Adipocyte (in vitro differentiated cells): ENCODE results near the gene GPRIN1.

Source experiments
- DNase-seq: peaks from one replicate; pipeline ENCODE4 v3.0.0-alpha.2; 2015; ENCODE audit warnings: low read depth
- H3K27me3 ChIP-seq: replicated peaks from 2 replicates; pipeline ENCODE4 v1.7.0; 2013; ENCODE audit warnings: mild to moderate bottlenecking, low read length, moderate library complexity; ENCODE audit not compliant: control insufficient read depth, insufficient read depth
- H3K36me3 ChIP-seq: 2 replicates; pipeline ENCODE4 v1.7.0; 2013; ENCODE audit warnings: low read length, mild to moderate bottlenecking, moderate library complexity; ENCODE audit not compliant: control insufficient read depth, insufficient read depth, severe bottlenecking
- H3K4me1 ChIP-seq: 2 replicates; pipeline ENCODE4 v1.7.0; 2013; ENCODE audit warnings: mild to moderate bottlenecking, low read length, moderate library complexity; ENCODE audit not compliant: control insufficient read depth, insufficient read depth
- H3K4me3 ChIP-seq: 2 replicates; pipeline ENCODE4 v1.7.0; 2013; ENCODE audit warnings: mild to moderate bottlenecking, low read length, moderate library complexity
- H3K9ac ChIP-seq: 2 replicates; pipeline ENCODE4 v1.7.0; 2013; ENCODE audit warnings: mild to moderate bottlenecking, low read length, moderate library complexity
- H3K9me3 ChIP-seq: 2 replicates; pipeline ENCODE4 v1.7.0; 2013; ENCODE audit warnings: mild to moderate bottlenecking, low read length, moderate library complexity; ENCODE audit not compliant: control insufficient read depth

Gene GPRIN1

GRCh38 chr5:176640616-176641015 lies 30.7 kb upstream of the GPRIN1 start:
- peaks cover 4% of the 10 kb centered on the region for H3K27me3 ChIP-seq
- H3K9me3 ChIP-seq = no peaks in the 10 kb centered on the region
- no peak for DNase-seq
- H3K9ac ChIP-seq = no peak overlapping the region
- H3K36me3 ChIP-seq = no peaks in the 10 kb centered on the region
- H3K4me3 ChIP-seq = no peak overlapping the region
- peaks cover 4% of the 10 kb centered on the region for H3K4me1 ChIP-seq

GRCh38 chr5:176639981-176640380 lies 30.0 kb upstream of the GPRIN1 start:
- Histone ChIP-seq H3K4me3 (no peak overlapping the region), H3K27me3 (peaks cover 8% of the 10 kb centered on the region)

GRCh38 chr5:176639208-176639607 lies 29.3 kb upstream of the GPRIN1 start:
- no peak for DNase-seq
- Histone ChIP-seq H3K4me1 (peaks cover 4% of the 10 kb centered on the region), H3K9me3 (no peaks in the 10 kb centered on the region), H3K36me3 (no peaks in the 10 kb centered on the region), H3K4me3 (no peak overlapping the region), H3K9ac (no peak overlapping the region), H3K27me3 (peaks cover 11% of the 10 kb centered on the region)

More at GRCh38 chr5:176639981-176640380, 30.0 kb upstream of the GPRIN1 start:
- DNase-seq = peak; percentile 20
- no peaks in the 10 kb centered on the region for H3K9me3 ChIP-seq
- H3K4me1 ChIP-seq = peaks cover 4% of the 10 kb centered on the region
- no peak overlapping the region for H3K9ac ChIP-seq
- no peaks in the 10 kb centered on the region for H3K36me3 ChIP-seq

GRCh38 chr5:176638437-176638836 lies 28.5 kb upstream of the GPRIN1 start:
- Histone ChIP-seq H3K36me3 (no peaks in the 10 kb centered on the region), H3K9ac (no peak overlapping the region), H3K9me3 (no peaks in the 10 kb centered on the region), H3K4me1 (peaks cover 4% of the 10 kb centered on the region), H3K4me3 (no peak overlapping the region), H3K27me3 (peaks cover 18% of the 10 kb centered on the region)
- no peak for DNase-seq

GRCh38 chr5:176637556-176637955 lies 27.6 kb upstream of the GPRIN1 start:
- H3K27me3 ChIP-seq = peaks cover 27% of the 10 kb centered on the region
- DNase-seq = no peak
- no peak overlapping the region for H3K4me3 ChIP-seq

DNA sequence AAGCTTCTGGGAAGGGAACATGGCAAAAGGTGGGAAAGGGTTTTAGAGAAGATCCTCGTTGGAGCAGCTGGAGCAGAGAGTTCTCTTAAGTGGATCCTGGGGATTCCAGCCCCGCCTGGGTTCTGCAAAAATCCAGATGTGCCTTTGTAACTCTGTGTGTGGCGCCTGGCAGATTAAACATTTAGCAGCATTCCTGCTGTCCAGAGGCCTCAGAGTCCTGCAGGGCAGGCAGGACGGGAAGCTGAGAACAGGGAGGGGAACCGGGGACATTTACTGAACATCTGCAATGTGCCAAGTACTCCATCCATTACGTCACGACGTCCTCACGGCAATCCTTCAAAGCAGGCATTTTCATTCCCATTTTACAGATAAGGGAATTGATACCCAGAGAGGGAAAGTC lies 26.5 kb upstream of the GPRIN1 start:
- Histone ChIP-seq H3K9ac (no peak overlapping the region), H3K9me3 (no peaks in the 10 kb centered on the region), H3K27me3 (peaks cover 38% of the 10 kb centered on the region), H3K4me3 (no peak overlapping the region), H3K4me1 (peaks cover 4% of the 10 kb centered on the region), H3K36me3 (no peaks in the 10 kb centered on the region)
- peak; percentile 24 for DNase-seq

More at GRCh38 chr5:176637556-176637955, 27.6 kb upstream of the GPRIN1 start:
- Histone ChIP-seq H3K36me3 (no peaks in the 10 kb centered on the region), H3K4me1 (peaks cover 4% of the 10 kb centered on the region), H3K9me3 (no peaks in the 10 kb centered on the region), H3K9ac (no peak overlapping the region)

DNA sequence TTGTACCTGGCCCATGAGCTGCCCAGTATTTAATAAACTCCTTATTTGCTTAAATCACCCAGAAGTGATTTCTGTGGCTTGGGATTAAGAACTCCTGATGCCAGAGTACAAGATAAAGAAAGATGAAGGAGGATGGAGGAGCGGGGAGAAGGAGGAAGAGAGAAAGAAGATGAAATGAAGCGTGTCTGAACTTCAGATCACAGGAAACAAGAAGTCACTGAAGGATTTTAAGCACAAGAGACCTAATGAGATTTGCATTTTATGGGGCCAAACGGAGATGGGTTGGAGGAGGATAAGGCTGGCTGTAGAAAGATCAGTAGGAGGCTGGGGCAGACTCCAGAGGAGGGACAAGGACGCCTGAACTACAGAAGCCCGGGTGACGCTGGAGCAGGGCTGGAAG lies 23.6 kb upstream of the GPRIN1 start:
- Histone ChIP-seq H3K27me3 (peaks cover 54% of the 10 kb centered on the region), H3K4me3 (no peak overlapping the region), H3K4me1 (peaks cover 6% of the 10 kb centered on the region)

GRCh38 chr5:176632745-176633144 lies 22.8 kb upstream of the GPRIN1 start:
- H3K27me3 ChIP-seq = peaks cover 58% of the 10 kb centered on the region
- H3K36me3 ChIP-seq = no peaks in the 10 kb centered on the region
- H3K9ac ChIP-seq = no peak overlapping the region
- H3K9me3 ChIP-seq = no peaks in the 10 kb centered on the region
- no peak for DNase-seq
- H3K4me3 ChIP-seq = no peak overlapping the region
- H3K4me1 ChIP-seq = peaks cover 6% of the 10 kb centered on the region

More for the DNA sequence above, 23.6 kb upstream of the GPRIN1 start:
- no peak for DNase-seq
- Histone ChIP-seq H3K9me3 (no peaks in the 10 kb centered on the region), H3K36me3 (no peaks in the 10 kb centered on the region), H3K9ac (no peak overlapping the region)

DNA sequence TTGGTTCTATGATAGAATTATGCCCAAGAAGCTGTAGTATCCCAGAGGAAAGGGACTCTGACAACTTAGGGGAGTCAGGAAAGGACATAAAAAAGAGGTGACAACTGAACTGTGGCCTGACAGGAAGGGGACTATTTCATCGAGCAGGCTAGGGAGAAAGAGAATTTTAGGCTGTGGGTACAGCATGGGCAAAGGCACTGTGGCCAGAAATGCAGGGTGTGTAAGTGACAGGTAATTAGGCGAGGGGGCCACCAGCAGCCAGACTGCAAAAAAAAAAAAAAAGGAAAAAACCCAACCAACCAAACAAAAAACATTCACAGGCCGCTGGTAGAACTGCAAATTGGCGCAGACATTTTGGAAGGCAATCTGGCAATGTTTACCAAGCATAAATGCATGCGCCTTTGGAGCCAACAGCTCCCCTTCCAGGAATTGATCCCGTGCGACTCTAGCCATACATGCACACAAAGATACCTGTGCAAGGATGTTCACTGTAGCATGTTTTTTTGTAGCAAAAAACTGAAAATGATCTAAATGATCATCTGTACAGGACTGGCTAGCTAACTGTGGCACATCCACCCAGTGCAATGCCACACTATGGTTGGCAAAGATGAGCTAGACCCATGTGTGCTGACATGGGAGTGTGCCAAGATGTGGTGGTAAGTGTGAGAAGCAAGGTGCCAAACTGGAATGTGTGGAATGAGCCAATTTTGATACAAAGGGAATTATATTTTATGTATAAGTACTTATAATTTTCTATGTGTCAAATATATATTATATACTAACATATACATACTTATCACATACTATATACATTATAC lies 21.6 kb upstream of the GPRIN1 start:
- Histone ChIP-seq H3K27me3 (peaks cover 58% of the 10 kb centered on the region), H3K4me1 (peaks cover 6% of the 10 kb centered on the region), H3K9ac (no peak overlapping the region), H3K9me3 (no peaks in the 10 kb centered on the region), H3K4me3 (no peak overlapping the region), H3K36me3 (no peaks in the 10 kb centered on the region)
- no peak for DNase-seq

DNA sequence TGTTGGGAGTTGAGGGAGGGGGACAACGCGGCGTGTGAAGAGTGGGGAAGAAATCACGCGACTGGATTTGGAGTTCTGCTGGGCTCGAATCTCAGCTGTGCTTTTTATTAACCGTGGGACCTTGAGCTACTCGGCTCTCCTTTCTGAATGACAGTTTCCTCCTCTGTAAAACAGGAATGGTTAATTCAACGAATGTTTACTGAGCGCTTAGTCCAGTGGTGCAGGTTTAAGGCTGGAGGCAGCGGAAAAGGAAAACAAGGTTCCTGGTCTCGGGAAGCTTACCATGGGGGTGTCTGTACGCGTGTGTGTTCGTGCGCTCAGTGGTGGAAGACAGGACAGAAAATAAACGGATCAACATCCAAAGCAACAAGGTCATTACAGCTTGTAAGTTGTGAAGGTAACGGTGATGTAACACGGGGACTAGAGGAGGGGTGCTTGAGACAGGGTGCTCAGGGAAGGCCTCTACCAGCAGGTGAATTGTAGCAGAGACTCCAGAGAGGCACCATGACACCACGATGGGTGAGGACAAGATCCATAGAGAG lies 20.8 kb upstream of the GPRIN1 start:
- peaks cover 6% of the 10 kb centered on the region for H3K4me1 ChIP-seq
- H3K9ac ChIP-seq = no peak overlapping the region
- no peaks in the 10 kb centered on the region for H3K9me3 ChIP-seq
- no peak for DNase-seq
- H3K27me3 ChIP-seq = peaks cover 57% of the 10 kb centered on the region
- no peaks in the 10 kb centered on the region for H3K36me3 ChIP-seq
- peak overlapping the region; percentile 74 for H3K4me3 ChIP-seq

- peak within 1 kb of the TSS; percentile 74 for H3K4me3 ChIP-seq
- H3K4me1 ChIP-seq = peaks cover 6% of the 10 kb centered on the region
- peaks cover 55% of the 10 kb centered on the region for H3K27me3 ChIP-seq
- no peak within 1 kb of the TSS for H3K9ac ChIP-seq
- H3K9me3 ChIP-seq = no peaks in the 10 kb centered on the region
- peak; percentile 77 for DNase-seq
- no peaks in the 10 kb centered on the region for H3K36me3 ChIP-seq
Observed at GRCh38 chr5:176629853-176630680, 20.1 kb upstream of the GPRIN1 start, which contains the start of the genes EIF4E1B and SNCB. Gene EIF4E1B (plus strand): TSS chr5:176630675. CDS start chr5:176642788, 12,113 bp downstream. Gene SNCB (minus strand): TSS chr5:176630534. CDS start chr5:176629654, 880 bp downstream.
